ENCODE results near the gene HUS1.
"Not testable (repeated sequence)": the region's sequence is repeated elsewhere in the genome, so short reads cannot be mapped to it uniquely, and the experiment has no call there.

The HUS1 gene

DNA sequence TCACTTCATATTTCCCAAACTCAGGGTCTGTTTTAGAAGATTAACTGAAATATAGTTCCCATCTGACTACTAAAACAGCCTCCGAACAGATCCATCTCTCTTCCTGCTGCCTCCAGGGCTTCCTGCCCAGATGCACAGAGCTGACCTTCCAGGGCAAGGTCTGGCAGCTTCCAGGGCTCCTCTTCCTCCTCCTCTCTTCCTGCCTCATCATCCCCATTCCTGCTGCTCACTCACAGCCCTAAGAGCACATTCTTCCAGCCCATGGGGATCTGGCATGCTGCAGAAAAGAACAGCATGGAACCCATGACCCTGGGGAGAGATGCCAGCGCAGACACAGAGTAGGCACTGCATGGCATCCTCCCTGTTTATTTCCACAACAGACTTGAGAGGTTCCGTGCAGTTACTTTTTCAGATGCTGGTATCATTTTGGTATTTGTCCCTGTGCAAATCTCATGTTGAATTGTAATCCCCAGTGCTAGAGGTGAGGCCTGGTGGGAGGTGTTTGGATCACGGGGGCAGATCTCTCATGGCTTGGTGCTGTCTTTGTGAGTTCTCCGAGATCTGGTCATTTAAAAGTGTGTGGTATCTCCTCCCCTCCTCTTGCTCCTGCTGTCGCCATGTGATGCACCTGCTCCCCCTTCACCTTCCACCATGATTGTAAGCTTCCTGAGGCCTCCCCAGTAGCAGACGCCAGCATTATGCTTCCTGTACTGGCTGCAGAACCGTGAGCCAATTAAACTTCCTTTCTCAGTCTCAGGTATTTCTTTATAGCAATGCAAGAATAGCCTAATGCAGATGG is 35.5 kb downstream of the HUS1 start:
- DNase-seq (ENCODE audit: low spot score) = no peak
- in situ Hi-C loops (cut with MboI; ENCODE audit: low pct_unique_long_range_greater_than_20kb, low sequenced_read_pairs, unreplicated experiment) = no loop called here
- TF ChIP-seq, protein P1, sequence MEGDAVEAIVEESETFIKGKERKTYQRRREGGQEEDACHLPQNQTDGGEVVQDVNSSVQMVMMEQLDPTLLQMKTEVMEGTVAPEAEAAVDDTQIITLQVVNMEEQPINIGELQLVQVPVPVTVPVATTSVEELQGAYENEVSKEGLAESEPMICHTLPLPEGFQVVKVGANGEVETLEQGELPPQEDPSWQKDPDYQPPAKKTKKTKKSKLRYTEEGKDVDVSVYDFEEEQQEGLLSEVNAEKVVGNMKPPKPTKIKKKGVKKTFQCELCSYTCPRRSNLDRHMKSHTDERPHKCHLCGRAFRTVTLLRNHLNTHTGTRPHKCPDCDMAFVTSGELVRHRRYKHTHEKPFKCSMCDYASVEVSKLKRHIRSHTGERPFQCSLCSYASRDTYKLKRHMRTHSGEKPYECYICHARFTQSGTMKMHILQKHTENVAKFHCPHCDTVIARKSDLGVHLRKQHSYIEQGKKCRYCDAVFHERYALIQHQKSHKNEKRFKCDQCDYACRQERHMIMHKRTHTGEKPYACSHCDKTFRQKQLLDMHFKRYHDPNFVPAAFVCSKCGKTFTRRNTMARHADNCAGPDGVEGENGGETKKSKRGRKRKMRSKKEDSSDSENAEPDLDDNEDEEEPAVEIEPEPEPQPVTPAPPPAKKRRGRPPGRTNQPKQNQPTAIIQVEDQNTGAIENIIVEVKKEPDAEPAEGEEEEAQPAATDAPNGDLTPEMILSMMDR (IDR thresholded peaks at IDR 0.05; ENCODE audit: extremely low read depth, insufficient read depth, missing control alignments) = no peak

DNA sequence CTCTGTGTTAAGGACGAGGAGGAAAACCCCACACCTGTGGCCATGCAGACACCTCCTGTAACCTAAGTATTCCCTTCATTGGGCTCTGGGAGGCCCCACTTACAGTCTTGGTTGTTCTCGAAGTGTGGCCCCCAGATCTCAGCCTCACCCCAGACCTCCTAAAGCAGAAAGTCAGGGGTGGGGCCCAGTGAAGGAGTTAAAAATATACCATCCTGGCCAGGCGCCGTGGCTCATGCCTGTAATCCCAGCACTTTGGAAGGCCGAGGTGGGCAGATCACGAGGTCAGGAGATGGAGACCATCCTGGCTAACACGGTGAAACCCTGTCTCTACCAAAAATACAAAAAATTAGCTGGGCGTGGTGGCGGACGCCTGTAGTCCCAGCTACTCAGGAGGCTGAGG is 36.8 kb downstream of the HUS1 start:
- DNase-seq (ENCODE audit: low spot score); in situ Hi-C loops (cut with MboI; ENCODE audit: low pct_unique_long_range_greater_than_20kb, low sequenced_read_pairs, unreplicated experiment): not testable (repeated sequence)

DNA sequence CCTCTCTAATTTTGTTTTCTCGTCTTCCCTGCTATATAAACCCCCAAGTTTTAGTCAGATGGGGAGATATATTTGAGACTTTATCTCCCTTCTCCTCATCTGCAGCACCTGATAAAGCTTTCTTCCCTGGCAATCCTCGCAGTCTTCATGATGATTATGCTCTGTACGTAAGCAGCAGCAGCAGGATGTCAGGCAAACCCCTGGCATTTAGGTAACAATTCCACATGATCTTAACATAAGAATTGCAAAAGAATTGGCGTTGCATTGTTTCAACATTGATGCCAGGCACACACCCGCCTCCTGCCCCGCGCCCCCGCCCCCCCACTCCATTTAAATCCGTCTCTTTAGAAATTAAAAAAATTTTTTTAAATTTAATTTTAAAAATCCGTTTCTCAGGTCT is 37.3 kb downstream of the HUS1 start:
- in situ Hi-C loops (cut with MboI; ENCODE audit: low pct_unique_long_range_greater_than_20kb, low sequenced_read_pairs, unreplicated experiment) = no loop called here
- DNase-seq (ENCODE audit: low spot score) = no peak
- TF ChIP-seq, protein P1 (IDR thresholded peaks at IDR 0.05; ENCODE audit: extremely low read depth, insufficient read depth, missing control alignments) = no peak

DNA sequence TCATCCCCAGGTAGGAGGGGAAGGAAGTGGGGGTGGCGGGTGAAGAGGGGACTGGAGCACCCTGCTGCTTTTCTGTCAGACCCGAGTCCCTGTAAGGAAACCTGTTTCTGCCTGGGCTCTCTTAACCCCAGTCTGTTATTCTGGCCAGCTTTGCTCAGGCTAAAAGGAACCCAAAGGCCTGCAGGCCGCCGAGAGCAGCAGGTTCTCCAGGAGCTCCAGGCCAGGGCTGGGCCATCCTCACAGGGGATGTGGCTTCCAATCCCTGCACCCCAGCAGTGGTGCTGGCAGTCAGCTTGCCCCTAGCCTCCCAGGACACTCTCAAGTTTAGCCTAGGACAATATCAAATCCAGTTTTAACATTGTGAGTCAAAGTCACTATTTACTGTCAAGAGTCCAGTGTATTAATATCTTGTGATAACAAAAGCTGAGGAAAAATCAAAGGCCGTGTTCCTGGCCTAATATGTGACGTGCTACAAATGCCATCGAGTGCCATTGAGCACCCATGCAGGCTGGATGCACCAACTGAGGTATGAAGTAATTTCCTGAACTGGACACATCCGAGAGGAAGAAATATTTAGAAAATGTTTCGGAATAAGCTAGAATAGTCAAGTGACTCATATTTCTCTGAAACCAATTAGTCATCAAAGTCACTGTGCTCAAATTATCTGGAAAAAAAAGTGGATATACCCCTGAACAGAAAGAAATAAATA is 38.1 kb downstream of the HUS1 start:
- TF ChIP-seq, protein P1 (IDR thresholded peaks at IDR 0.05; ENCODE audit: extremely low read depth, insufficient read depth, missing control alignments) = no peak
- in situ Hi-C loops (cut with MboI; ENCODE audit: low pct_unique_long_range_greater_than_20kb, low sequenced_read_pairs, unreplicated experiment) = no loop called here
- no peak for DNase-seq (ENCODE audit: low spot score)

DNA sequence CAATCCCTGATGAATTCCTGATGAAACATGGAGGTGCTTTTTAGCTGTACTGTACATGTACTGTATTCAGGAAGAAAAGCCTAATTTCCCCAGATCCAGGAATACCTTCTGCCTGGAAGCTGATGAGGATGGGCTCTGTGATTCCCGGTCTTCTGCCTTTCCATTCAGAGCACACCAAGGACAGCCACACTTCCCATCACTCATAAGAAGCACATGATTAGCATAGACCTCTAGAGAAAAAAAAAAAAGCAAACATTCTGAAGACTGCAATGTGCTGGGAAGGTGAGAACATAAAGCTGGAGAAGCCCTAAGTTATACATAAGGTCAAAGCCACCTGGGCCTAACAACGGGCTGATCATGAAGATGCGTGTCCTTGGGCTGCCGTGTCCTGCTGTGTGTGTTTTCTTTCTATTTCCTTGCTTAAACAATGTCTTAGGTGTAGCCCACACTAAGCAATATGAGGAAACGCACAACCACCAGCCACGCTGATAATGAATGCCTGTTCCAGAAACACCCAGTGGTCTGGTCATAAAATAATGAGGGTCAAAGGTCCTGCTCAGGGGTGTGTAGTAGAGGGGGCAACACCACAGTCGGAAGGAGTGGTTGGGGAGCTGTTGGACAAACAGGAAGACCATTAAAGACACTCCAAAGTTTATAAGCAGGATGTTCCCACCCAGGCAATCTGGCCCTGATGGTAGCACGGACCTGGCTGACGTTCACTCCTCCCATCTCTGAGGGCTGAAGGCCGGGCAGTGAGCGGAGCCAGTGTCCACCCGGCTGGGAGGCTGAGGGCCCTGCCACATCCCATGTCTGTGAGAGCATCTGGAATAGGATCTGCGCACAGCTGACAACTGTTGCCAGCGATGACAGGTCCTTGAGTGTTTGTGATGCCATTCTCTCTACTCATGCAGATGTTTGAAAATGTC is 39.1 kb downstream of the HUS1 start:
- TF ChIP-seq, protein P1 (IDR thresholded peaks at IDR 0.05; ENCODE audit: extremely low read depth, insufficient read depth, missing control alignments) = no peak
- in situ Hi-C loops (cut with MboI; ENCODE audit: low pct_unique_long_range_greater_than_20kb, low sequenced_read_pairs, unreplicated experiment) = no loop called here
- DNase-seq (ENCODE audit: low spot score) = no peak

DNA sequence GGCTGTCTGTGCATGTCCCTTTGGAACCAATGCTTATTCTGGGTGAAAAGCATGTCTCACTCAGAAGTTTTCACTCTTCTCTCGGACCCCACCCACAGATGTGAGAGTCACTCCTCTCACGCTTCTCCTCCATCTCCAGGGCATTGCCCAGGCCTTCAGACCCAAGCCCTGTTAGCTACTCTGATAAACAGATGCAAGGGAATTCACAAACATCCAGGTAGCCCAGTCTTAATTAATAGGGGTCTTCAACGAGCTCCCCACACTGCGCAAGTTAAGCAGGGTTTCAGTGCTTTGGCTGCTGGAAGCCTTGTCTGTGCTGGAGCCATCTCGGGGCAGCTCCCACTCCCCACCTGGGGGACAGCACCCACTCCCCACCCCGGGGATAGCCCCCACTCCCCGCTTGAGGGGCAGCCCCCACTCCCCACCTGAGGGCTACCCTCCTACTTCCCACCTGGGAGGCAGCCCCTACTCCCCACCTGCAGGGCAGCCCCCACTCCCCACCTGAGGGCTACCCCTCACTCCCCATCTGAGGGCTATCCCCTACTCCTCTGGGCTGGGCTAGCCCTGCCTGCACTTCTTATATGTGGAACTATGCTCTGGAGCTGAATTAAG is 39.9 kb downstream of the HUS1 start:
- in situ Hi-C loops (cut with MboI; ENCODE audit: low pct_unique_long_range_greater_than_20kb, low sequenced_read_pairs, unreplicated experiment) = no loop called here
- no peak for DNase-seq (ENCODE audit: low spot score)
- TF ChIP-seq, protein P1 (IDR thresholded peaks at IDR 0.05; ENCODE audit: extremely low read depth, insufficient read depth, missing control alignments) = no peak
